Measurements from ENCODE around the gene INF2. TPM values are rescaled to one million over a fixed set of nuclear protein-coding genes. Genes with fewer than 3 reads are reported as not detected.
A peak's percentile ranks its signal among the peaks of the same experiment; 100 is the strongest.

The INF2 gene
- total RNA-seq, 1 donor from 2014 or later, result 7.8 TPM

- Mint-ChIP-seq H3K36me3 (no peaks in the 10 kb centered on the region), H3K9me3 (peaks cover 2% of the 10 kb centered on the region), H3K27me3 (ENCODE audit: insufficient read depth, low read depth) (peaks cover 5% of the 10 kb centered on the region), H3K4me3 (peak overlapping the region; percentile 78), H3K4me1 (peaks cover 14% of the 10 kb centered on the region), H3K27ac (no peak overlapping the region)
- Histone ChIP-seq H2AFZ (replicated peaks) (peak overlapping the region; percentile 66), H3F3A (ENCODE audit: low read depth) (no peaks in the 10 kb centered on the region), H3K27me3 (no peaks in the 10 kb centered on the region), H3K9me3 (ENCODE audit: low read depth) (no peaks in the 10 kb centered on the region), H4K20me1 (ENCODE audit: low read depth) (peaks cover 2% of the 10 kb centered on the region), H3K4me2 (peak overlapping the region; percentile 97), H3K27ac (no peak overlapping the region), H3K79me2 (ENCODE audit: low read depth) (no peaks in the 10 kb centered on the region), H3K4me1 (peaks cover 13% of the 10 kb centered on the region), H3K9ac (no peak overlapping the region), H3K36me3 (no peaks in the 10 kb centered on the region), H3K4me3 (peak overlapping the region; percentile 86)
- TF ChIP-seq CTCF (IDR thresholded peaks at IDR 0.05) (no peak), EZH2phosphoT487 (IDR thresholded peaks at IDR 0.05) (no peak), EZH2 (IDR thresholded peaks at IDR 0.05) (no peak)
- DNase-seq (ENCODE audit: low spot score), result no peak
Observed at GRCh38 chr14:104724407-104724980, 35.1 kb downstream of the INF2 start.

- H3K4me1 Mint-ChIP-seq, result peaks cover 14% of the 10 kb centered on the region
- H3K27me3 Mint-ChIP-seq (ENCODE audit: insufficient read depth, low read depth), result peaks cover 5% of the 10 kb centered on the region
- H3K4me3 Mint-ChIP-seq, result peak overlapping the region; percentile 78
- Histone ChIP-seq H3F3A (ENCODE audit: low read depth) (no peaks in the 10 kb centered on the region), H2AFZ (replicated peaks) (no peak overlapping the region), H3K27me3 (no peaks in the 10 kb centered on the region), H3K4me1 (peaks cover 13% of the 10 kb centered on the region), H3K4me2 (peak overlapping the region; percentile 97), H3K27ac (no peak overlapping the region), H3K9ac (no peak overlapping the region), H3K36me3 (no peaks in the 10 kb centered on the region), H3K79me2 (ENCODE audit: low read depth) (no peaks in the 10 kb centered on the region), H3K9me3 (ENCODE audit: low read depth) (no peaks in the 10 kb centered on the region), H3K4me3 (peak overlapping the region; percentile 86), H4K20me1 (ENCODE audit: low read depth) (peaks cover 2% of the 10 kb centered on the region)
- H3K27ac Mint-ChIP-seq, result no peak overlapping the region
- TF ChIP-seq EZH2phosphoT487 (IDR thresholded peaks at IDR 0.05) (no peak), CTCF (IDR thresholded peaks at IDR 0.05) (peak; percentile 41), EZH2 (IDR thresholded peaks at IDR 0.05) (no peak)
- H3K9me3 Mint-ChIP-seq, result peaks cover 2% of the 10 kb centered on the region
- DNase-seq (ENCODE audit: low spot score), result peak; percentile 63
- no peaks in the 10 kb centered on the region for H3K36me3 Mint-ChIP-seq
Observed at GRCh38 chr14:104724981-104725771, 35.8 kb downstream of the INF2 start.

- Mint-ChIP-seq H3K4me1 (peaks cover 14% of the 10 kb centered on the region), H3K9me3 (peaks cover 2% of the 10 kb centered on the region), H3K27ac (no peak overlapping the region), H3K36me3 (no peaks in the 10 kb centered on the region), H3K4me3 (peak overlapping the region; percentile 78), H3K27me3 (ENCODE audit: insufficient read depth, low read depth) (peaks cover 5% of the 10 kb centered on the region)
- Histone ChIP-seq H3K36me3 (no peaks in the 10 kb centered on the region), H3K4me2 (peak overlapping the region; percentile 97), H3K4me1 (peaks cover 13% of the 10 kb centered on the region), H3F3A (ENCODE audit: low read depth) (no peaks in the 10 kb centered on the region), H3K9ac (no peak overlapping the region), H2AFZ (replicated peaks) (no peak overlapping the region), H3K79me2 (ENCODE audit: low read depth) (no peaks in the 10 kb centered on the region), H4K20me1 (ENCODE audit: low read depth) (peaks cover 2% of the 10 kb centered on the region), H3K27me3 (no peaks in the 10 kb centered on the region), H3K4me3 (peak overlapping the region; percentile 86), H3K27ac (no peak overlapping the region), H3K9me3 (ENCODE audit: low read depth) (no peaks in the 10 kb centered on the region)
- TF ChIP-seq EZH2 (IDR thresholded peaks at IDR 0.05) (no peak), CTCF (IDR thresholded peaks at IDR 0.05) (no peak), EZH2phosphoT487 (IDR thresholded peaks at IDR 0.05) (no peak)
- no peak for DNase-seq (ENCODE audit: low spot score)
Observed at GRCh38 chr14:104725772-104726548, 36.5 kb downstream of the INF2 start.

All from neural progenitor cell (in vitro differentiated cells).